Measurements from ENCODE around the gene SOCS2. TPM values are rescaled to one million over a fixed set of nuclear protein-coding genes. Genes with fewer than 3 reads are reported as not detected.

The SOCS2 gene, protein sequence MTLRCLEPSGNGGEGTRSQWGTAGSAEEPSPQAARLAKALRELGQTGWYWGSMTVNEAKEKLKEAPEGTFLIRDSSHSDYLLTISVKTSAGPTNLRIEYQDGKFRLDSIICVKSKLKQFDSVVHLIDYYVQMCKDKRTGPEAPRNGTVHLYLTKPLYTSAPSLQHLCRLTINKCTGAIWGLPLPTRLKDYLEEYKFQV
- 10 to 100 TPM in 2 of 4 donors, 1 to 10 TPM in 2; 6.6 to 16.7 (median 10.2) TPM for total RNA-seq

DNA sequence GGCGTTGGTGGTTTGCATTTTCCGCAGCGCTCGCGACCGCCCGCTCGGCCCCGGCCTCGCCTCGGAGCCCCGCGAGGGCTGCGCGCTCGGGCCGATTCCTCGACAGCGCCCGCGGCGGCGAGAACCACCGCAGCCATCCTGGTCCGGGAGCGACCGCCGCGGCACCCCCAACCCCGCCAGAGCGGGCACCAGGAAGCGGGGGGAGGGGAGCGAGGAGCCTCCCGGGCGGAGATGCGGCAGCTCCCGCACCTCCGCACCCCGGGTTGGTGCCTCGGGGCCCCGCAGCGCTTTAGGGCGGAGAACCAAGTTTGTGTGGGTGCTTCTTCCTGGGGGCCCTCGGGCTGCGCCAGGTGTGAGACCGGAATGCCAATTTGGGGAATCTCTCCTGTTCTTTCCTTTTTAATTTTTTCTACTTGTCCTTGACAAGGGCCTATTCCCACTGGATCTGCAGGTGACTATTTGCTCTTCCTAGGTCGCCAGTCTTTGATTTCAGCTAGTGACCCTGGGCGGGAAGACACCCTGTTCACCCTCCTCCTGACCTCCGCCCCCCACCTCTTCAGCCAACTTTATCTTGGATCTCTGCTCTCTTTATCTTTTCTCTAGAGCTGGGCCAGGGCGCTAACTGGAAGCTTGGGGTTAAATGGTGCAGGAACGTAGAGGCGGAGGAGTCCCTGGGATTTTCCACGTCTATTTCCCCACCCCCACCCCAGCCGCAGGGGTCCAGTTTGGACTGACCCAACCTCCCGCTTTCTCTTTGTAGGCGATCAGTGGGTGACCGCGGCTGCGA lies at the start of gene SOCS2:
SOCS2 (plus strand) TSS at position 751 of the 787 bp plus-strand sequence. CDS start 223 bp downstream, outside the sequence.
- H3K36me3 ChIP-seq: no peaks in the 10 kb centered on the region
- peaks cover 19% of the 10 kb centered on the region for H3K27me3 ChIP-seq
- TF ChIP-seq POLR2AphosphoS5 (IDR thresholded peaks at IDR 0.05): no peak
- TF ChIP-seq, protein P1, sequence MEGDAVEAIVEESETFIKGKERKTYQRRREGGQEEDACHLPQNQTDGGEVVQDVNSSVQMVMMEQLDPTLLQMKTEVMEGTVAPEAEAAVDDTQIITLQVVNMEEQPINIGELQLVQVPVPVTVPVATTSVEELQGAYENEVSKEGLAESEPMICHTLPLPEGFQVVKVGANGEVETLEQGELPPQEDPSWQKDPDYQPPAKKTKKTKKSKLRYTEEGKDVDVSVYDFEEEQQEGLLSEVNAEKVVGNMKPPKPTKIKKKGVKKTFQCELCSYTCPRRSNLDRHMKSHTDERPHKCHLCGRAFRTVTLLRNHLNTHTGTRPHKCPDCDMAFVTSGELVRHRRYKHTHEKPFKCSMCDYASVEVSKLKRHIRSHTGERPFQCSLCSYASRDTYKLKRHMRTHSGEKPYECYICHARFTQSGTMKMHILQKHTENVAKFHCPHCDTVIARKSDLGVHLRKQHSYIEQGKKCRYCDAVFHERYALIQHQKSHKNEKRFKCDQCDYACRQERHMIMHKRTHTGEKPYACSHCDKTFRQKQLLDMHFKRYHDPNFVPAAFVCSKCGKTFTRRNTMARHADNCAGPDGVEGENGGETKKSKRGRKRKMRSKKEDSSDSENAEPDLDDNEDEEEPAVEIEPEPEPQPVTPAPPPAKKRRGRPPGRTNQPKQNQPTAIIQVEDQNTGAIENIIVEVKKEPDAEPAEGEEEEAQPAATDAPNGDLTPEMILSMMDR (IDR thresholded peaks at IDR 0.05): peak in 1 of 2 donors; percentile 23
- H3K27ac ChIP-seq: peak within 1 kb of the TSS; percentile 85
- DNase-seq (ENCODE audit: low spot score in 2 of 2): peak in 1 of 2 donors; percentile 78
- 2% methylated on average over 22 of the region's 59 CpGs for WGBS
- H3K9me3 ChIP-seq: no peaks in the 10 kb centered on the region
- peak within 1 kb of the TSS; percentile 73 for H3K4me3 ChIP-seq
- H3K4me1 ChIP-seq: peaks cover 48% of the 10 kb centered on the region

DNA sequence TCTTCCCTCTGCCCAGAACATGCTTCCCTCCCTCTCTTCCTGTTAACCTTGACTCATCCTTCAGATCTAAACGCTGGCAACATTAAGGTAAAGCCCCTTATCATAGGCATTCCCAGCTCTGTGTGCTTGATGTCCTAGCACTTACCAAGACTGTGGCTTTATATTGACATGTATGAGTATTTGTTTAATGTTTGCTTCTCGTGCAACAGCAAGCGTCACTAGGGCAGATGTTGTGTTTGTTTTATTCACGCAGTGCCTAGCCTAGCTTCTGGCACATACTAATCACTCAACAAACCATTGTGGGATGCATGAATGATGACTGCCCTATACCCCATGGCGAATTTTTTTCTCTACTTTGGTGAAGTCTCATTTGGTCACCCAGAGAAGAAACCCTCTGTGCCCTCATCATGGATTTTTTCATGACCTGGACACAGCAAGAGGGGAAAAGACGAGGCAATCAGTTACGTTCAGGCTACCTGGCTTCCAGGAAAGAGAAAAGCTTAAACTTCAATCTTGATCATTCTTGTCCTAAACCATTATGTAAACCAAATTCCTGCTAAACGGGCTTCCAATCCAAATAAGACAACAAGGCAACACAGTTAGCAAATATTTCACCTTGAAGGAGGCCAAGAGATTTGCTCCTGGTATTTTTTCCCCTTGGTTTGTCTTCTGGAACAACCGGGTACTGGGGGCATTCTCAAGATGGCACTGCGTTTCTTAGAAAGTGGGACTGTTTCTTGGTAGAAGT lies 47.9 kb upstream of the SOCS2 start:
- TF ChIP-seq EP300 (IDR thresholded peaks at IDR 0.05) (no peak), POLR2A (IDR thresholded peaks at IDR 0.05) (no peak), POLR2AphosphoS5 (IDR thresholded peaks at IDR 0.05) (no peak)
- TF ChIP-seq, protein P1 (IDR thresholded peaks at IDR 0.05): no peak
- no peak overlapping the region for H3K27ac ChIP-seq
- H3K4me1 ChIP-seq: peaks cover 2% of the 10 kb centered on the region
- no peak for DNase-seq (ENCODE audit: low spot score in 2 of 2)
- H3K9me3 ChIP-seq: no peaks in the 10 kb centered on the region
- H3K4me3 ChIP-seq: no peak overlapping the region
- 75% methylated on average over 10 of the region's 10 CpGs for WGBS
- no peaks in the 10 kb centered on the region for H3K36me3 ChIP-seq
- peaks cover 3% of the 10 kb centered on the region for H3K27me3 ChIP-seq

- Histone ChIP-seq H3K27me3 (peaks cover 3% of the 10 kb centered on the region), H3K36me3 (no peaks in the 10 kb centered on the region), H3K9me3 (no peaks in the 10 kb centered on the region), H3K4me1 (no peaks in the 10 kb centered on the region), H3K4me3 (no peak overlapping the region), H3K27ac (no peak overlapping the region)
- TF ChIP-seq, protein P1 (IDR thresholded peaks at IDR 0.05): no peak
- DNase-seq (ENCODE audit: low spot score in 2 of 2): no peak
- WGBS: 52% methylated on average over 4 of the region's 4 CpGs
Measured at GRCh38 chr12:93526786-93527428, 45.6 kb upstream of the SOCS2 start.

DNA sequence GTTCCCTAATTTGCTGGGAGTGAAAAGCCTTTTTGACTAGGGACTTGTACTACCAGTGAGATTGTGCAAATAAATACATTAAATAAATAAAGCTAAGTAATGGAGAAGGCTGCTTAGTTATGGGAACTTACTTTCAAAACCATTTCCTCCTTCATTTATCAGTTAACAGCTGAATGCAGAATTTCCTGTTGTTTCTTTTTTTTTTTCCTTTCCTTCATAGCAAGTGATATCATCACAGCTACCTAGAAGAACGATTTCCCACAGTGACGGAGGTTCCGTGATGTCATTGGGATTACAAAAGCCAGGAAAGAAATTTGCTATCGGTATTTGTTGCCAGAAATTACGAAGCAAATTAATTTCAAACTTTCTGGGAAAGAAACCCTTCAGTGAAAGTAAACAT lies 42.1 kb upstream of the SOCS2 start:
- Histone ChIP-seq H3K27me3 (peaks cover 3% of the 10 kb centered on the region), H3K4me3 (no peak overlapping the region), H3K4me1 (no peaks in the 10 kb centered on the region), H3K27ac (no peak overlapping the region), H3K9me3 (no peaks in the 10 kb centered on the region), H3K36me3 (no peaks in the 10 kb centered on the region)
- no peak for DNase-seq (ENCODE audit: low spot score in 2 of 2)
- 63% methylated on average over 5 of the region's 5 CpGs for WGBS
- TF ChIP-seq POLR2AphosphoS5 (IDR thresholded peaks at IDR 0.05): no peak
- TF ChIP-seq, protein P1 (IDR thresholded peaks at IDR 0.05): no peak
